Adrenal gland (tissue), 5 donors: ENCODE measurements around the gene EFCAB12.

ENCODE experiments used
- POLR2A ChIP-seq, 2 donors: fragments of 450-650 bp; IDR thresholded peaks; one replicate each; pipeline ENCODE4 v1.6.1; 2017; ENCODE audit warnings: antibody characterized with exemption in 2 of 2, mild to moderate bottlenecking in 2 of 2, moderate library complexity in 1 of 2
- TF ChIP-seq, protein P1 (sequence below), 6 experiments: fragments of 450-650 bp in 4 of 6; fragments of 200-600 bp in 2 of 6; sonication (generic) in 1 of 6; IDR thresholded peaks; 1 replicate in 5 of 6; 2 replicates in 1 of 6; pipeline versions ENCODE4 v1.5.1 to v1.8.0; 2016 to 2021; ENCODE audit warnings: antibody characterized with exemption in 6 of 6, mild to moderate bottlenecking in 2 of 6, moderate library complexity in 1 of 6
- donor health status: DM: no; HTN: no; CAD: no.

GRCh38 chr3:129365296-129366136 is 62.9 kb downstream of the EFCAB12 start:
- TF ChIP-seq, protein P1, sequence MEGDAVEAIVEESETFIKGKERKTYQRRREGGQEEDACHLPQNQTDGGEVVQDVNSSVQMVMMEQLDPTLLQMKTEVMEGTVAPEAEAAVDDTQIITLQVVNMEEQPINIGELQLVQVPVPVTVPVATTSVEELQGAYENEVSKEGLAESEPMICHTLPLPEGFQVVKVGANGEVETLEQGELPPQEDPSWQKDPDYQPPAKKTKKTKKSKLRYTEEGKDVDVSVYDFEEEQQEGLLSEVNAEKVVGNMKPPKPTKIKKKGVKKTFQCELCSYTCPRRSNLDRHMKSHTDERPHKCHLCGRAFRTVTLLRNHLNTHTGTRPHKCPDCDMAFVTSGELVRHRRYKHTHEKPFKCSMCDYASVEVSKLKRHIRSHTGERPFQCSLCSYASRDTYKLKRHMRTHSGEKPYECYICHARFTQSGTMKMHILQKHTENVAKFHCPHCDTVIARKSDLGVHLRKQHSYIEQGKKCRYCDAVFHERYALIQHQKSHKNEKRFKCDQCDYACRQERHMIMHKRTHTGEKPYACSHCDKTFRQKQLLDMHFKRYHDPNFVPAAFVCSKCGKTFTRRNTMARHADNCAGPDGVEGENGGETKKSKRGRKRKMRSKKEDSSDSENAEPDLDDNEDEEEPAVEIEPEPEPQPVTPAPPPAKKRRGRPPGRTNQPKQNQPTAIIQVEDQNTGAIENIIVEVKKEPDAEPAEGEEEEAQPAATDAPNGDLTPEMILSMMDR (IDR thresholded peaks at IDR 0.05), result no peak
- TF ChIP-seq POLR2A (IDR thresholded peaks at IDR 0.05), result no peak
